Endometrial microvascular endothelial cells (primary cell): ENCODE data around the gene FOXK1. TPM values are rescaled to one million over a fixed set of nuclear protein-coding genes. Genes with fewer than 3 reads are reported as not detected.

ENCODE experiments used
- in situ Hi-C: cut with HindIII; loops from 2 replicates; pipeline ENCODE4 v1.10.0; 2017; ENCODE audit warnings: low sequenced_read_pairs, low pct_unique_long_range_greater_than_20kb; ENCODE audit errors: inconsistent ontology term
- total RNA-seq: library from RNA; depleted of rRNA; stranded (reverse); fragments of >200 nt; gene quantifications from one replicate; pipeline ENCODE4 v1.2.3, GENCODE V29; 2015; ENCODE audit errors: inconsistent ontology term

FOXK1 gene
- total RNA-seq, 1 donor from 2014 or later = 34.0 TPM

GRCh38 chr7:4734587-4735345 is 52.7 kb downstream of the FOXK1 start:
- in situ Hi-C loops = no loop called here

GRCh38 chr7:4737300-4737699 is 55.2 kb downstream of the FOXK1 start:
- in situ Hi-C loops = no loop called here

GRCh38 chr7:4738711-4739527 is 56.8 kb downstream of the FOXK1 start:
- in situ Hi-C loops = no loop called here

DNA sequence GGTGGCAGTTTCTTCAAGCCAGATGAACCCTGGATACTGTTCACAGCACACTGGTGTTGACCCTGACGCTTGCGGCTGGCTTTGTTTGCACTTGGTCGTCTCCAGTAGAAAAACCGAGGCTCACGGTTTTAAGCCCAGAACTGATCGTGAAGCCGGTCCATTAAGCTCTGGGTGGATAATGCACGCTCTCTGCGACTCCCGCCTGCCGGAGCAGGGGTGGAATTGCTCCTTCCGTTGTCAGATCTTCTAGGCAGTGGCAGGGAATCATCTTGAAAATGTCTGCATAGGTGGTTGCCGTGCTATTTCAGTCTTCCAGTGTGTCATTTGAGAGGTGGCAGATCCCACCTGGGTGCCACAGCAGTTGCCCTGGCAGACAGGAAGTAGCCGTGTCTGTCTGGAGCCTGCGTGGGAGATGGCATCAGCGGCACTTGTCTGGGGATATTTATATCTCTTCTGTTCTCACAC is 57.5 kb downstream of the FOXK1 start:
- in situ Hi-C loops = no loop called here

GRCh38 chr7:4740796-4741195 is 58.7 kb downstream of the FOXK1 start:
- in situ Hi-C loops = loop anchor here (10.0 kb wide), 1 partner anchor 136 kb away; no protein-coding TSS in a partner anchor

GRCh38 chr7:4742051-4742573 is 60.0 kb downstream of the FOXK1 start:
- in situ Hi-C loops = loop anchor here (10.0 kb wide), 1 partner anchor 137 kb away; no protein-coding TSS in a partner anchor

GRCh38 chr7:4742852-4743251 is 60.8 kb downstream of the FOXK1 start:
- in situ Hi-C loops = loop anchor here (10.0 kb wide), 1 partner anchor 138 kb away; no protein-coding TSS in a partner anchor

DNA sequence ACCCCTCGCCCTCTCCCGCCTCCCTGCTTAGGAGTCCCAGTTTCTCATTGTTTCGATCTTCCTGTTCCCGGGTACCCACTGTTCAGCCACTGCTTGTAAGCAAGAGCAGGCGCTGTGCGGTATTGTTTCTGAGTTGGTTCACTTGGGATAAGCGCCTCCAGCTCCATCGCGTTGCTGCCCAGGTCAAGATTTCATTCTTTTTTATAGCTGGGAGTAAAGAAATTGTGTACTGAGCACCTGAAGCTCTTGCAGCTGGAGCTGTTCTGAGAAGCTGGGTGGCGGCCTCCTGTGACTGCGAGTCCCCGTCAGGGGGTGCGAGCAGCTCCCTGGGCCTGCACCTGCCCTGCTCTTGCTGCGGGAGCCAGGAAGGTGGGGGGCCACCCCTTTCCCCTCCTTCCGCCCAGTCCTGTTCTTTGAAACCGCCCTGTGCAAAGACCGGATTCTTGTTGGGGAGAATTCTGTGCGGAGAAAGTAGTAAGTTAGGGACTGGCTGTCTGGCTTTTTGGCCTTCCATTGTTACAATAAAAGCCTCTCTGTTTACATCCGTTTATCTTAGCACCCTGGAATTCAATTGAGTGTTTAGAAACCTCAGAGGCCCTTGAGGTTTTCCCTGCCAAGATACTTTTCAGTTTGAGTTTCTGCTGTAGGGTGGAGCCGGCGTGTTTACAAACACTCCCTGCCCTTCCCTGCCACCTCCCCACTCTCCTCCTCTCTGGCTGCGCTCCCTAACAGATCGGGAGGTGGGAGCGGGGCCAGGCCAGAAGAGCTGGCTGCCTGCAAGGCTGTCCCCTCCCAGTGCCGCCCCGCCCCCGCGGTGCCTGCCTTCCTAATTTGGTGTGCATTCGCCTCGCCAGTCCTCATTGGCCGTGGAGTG is 62.5 kb downstream of the FOXK1 start:
- in situ Hi-C loops = loop anchor here (10.0 kb wide), 1 partner anchor 140 kb away; no protein-coding TSS in a partner anchor

- in situ Hi-C loops = loop anchor here (10.0 kb wide), 1 partner anchor 141 kb away; no protein-coding TSS in a partner anchor
Measured at GRCh38 chr7:4745265-4745919, 63.3 kb downstream of the FOXK1 start.

- in situ Hi-C loops = loop anchor here (10.0 kb wide), 1 partner anchor 141 kb away; no protein-coding TSS in a partner anchor
Measured at GRCh38 chr7:4745971-4746919, 64.2 kb downstream of the FOXK1 start.

GRCh38 chr7:4747013-4747412 is 64.9 kb downstream of the FOXK1 start:
- in situ Hi-C loops = loop anchor here (10.0 kb wide), 1 partner anchor 142 kb away; no protein-coding TSS in a partner anchor

GRCh38 chr7:4747746-4748145 is 65.7 kb downstream of the FOXK1 start:
- in situ Hi-C loops = loop anchor here (10.0 kb wide), 1 partner anchor 143 kb away; no protein-coding TSS in a partner anchor

- in situ Hi-C loops = loop anchor here (10.0 kb wide), 1 partner anchor 143 kb away; no protein-coding TSS in a partner anchor
Measured at GRCh38 chr7:4748231-4748681, 66.2 kb downstream of the FOXK1 start.

- in situ Hi-C loops = loop anchor here (10.0 kb wide), 1 partner anchor 145 kb away; no protein-coding TSS in a partner anchor
Measured at GRCh38 chr7:4749363-4749762, 67.3 kb downstream of the FOXK1 start.

DNA sequence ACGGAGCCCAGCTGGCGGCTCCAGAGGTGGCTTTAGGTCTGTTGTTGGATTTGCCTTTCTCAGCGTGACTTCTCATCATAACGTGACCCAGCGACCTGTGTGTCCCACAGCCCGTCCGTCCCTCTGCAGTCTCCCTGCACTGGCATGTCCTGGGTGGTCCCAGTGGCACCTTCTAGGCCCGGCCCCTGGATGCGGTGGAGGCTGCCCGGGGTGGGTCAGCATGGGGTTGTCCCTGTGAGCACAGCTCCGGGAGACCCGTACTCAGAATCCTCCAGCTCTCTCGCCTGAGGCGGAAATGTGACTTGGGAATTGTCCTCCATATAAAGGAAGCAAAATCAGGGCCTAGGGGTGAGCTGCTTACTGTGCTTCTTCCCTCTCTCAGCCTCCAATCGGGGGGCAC is 67.7 kb downstream of the FOXK1 start:
- in situ Hi-C loops = loop anchor here (10.0 kb wide), 1 partner anchor 145 kb away; no protein-coding TSS in a partner anchor

DNA sequence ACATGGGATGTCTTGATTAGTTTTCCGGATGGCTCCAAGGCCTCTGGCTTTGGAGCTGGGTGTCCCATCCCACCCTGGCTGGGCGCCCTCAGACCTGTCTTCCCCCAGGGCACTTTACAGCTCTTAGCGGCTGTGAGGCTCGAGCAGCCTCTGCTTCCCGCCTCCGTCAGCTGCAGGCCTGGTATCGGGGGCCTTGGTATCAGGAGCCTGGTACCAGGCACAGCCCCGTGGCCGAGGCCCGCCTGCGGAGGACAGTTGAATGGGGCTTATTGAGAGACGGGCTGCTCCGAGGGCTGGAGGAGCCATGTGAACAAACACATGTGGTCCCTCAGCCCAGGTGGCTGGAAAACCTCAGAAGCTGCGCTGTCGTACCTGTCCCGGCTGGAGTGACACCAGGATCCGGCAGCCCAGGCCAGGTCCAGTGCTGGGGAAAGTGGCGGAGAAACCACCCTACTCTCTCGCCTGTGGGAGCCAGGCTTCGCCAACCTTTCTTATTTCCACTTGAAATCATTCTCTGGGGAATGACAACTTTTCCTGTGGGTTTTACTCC is 69.4 kb downstream of the FOXK1 start:
- in situ Hi-C loops = no loop called here
